ENCODE results near the gene MCM5. TPM values are rescaled to one million over a fixed set of nuclear protein-coding genes. Genes with fewer than 3 reads are reported as not detected.

MCM5 gene
- total RNA-seq, 1 experiment from 2014 or later = 107 TPM

GRCh38 chr22:35425546-35425945 is 25.6 kb downstream of the MCM5 start:
- BruUV-seq (replicated peaks) = no TSS peak
- DNase-seq = no peak
- intact Hi-C loops (cut with micrococcal nuclease; ENCODE audit: unreplicated experiment) = no loop called here
- no peaks in the 10 kb centered on the region for H3K4me1 ChIP-seq
- no peaks in the 10 kb centered on the region for H3K27me3 ChIP-seq (replicated peaks; ENCODE audit: control insufficient read depth, insufficient read depth, low read length)
- Mint-ChIP-seq H3K27ac (ENCODE audit: unreplicated experiment) (no peak overlapping the region), H3K4me3 (ENCODE audit: unreplicated experiment) (no peak overlapping the region), H3K4me1 (ENCODE audit: low read depth, unreplicated experiment) (no peaks in the 10 kb centered on the region), H3K27me3 (ENCODE audit: insufficient read depth, unreplicated experiment) (no peaks in the 10 kb centered on the region), H3K36me3 (ENCODE audit: insufficient read depth, unreplicated experiment) (peaks cover 35% of the 10 kb centered on the region), H3K9me3 (ENCODE audit: unreplicated experiment) (no peaks in the 10 kb centered on the region)
- POLR2A ChIA-PET = no interaction called here
- CTCF ChIA-PET = no interaction called here
- no peaks in the 10 kb centered on the region for H3K9me3 ChIP-seq
- peaks cover 3% of the 10 kb centered on the region for H3K36me3 ChIP-seq (ENCODE audit: control insufficient read depth, insufficient read depth, low read length)
- H3K4me3 ChIP-seq (ENCODE audit: low read depth, low read length) = no peak overlapping the region
- TF ChIP-seq CTCF (IDR thresholded peaks at IDR 0.05; ENCODE audit: insufficient read depth in 1 of 2, low read depth in 1 of 2, low read length in 1 of 2, severe bottlenecking in 1 of 2, unreplicated experiment in 1 of 2) = no peak

DNA sequence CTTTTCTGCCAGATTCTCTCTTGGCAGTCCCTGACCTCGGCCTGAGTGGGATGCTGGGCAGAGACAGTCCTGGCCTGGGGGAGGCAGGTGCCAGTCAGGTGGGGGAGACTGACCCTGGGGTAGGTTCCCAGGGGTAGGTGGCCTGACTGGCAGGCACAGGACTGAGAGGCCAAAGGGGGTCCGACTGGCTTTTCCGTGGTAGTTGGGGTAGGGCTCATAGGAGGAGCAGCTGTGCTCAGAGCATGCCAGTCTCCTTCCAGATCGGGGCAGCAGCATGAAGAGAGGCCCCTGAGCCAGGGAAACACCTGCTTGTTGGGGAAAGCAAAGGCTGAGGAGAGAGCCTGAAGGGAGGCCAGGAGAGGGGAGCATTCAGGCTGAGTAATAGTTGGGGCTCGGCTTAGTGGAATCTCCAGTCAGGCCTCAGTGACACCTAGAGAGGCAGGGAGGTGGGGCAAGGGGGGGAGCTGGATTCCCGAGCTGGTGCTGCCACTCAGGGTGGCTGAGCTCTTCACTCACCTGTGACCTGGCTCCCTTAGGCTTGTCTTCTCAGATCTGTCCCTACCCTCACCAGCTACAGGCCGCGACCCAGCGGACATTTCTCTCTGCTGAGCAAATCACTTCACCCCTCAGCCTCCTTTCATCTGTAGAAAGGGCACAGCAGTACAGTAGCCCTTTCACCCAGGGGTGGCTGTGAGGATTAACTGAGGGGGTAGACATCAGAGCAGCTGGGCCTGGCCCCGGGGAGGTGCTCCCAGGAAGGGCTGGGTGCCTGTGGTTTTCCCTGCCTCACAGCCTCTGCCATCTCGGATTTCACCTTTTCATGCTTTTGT is 26.2 kb downstream of the MCM5 start:
- Mint-ChIP-seq H3K27me3 (ENCODE audit: insufficient read depth, unreplicated experiment) (no peaks in the 10 kb centered on the region), H3K27ac (ENCODE audit: unreplicated experiment) (no peak overlapping the region), H3K36me3 (ENCODE audit: insufficient read depth, unreplicated experiment) (peaks cover 40% of the 10 kb centered on the region), H3K9me3 (ENCODE audit: unreplicated experiment) (no peaks in the 10 kb centered on the region), H3K4me1 (ENCODE audit: low read depth, unreplicated experiment) (no peaks in the 10 kb centered on the region), H3K4me3 (ENCODE audit: unreplicated experiment) (no peak overlapping the region)
- CTCF ChIA-PET = no interaction called here
- POLR2A ChIA-PET = no interaction called here
- H3K27me3 ChIP-seq (replicated peaks; ENCODE audit: control insufficient read depth, insufficient read depth, low read length) = no peaks in the 10 kb centered on the region
- no peaks in the 10 kb centered on the region for H3K4me1 ChIP-seq
- DNase-seq = no peak
- peaks cover 3% of the 10 kb centered on the region for H3K36me3 ChIP-seq (ENCODE audit: control insufficient read depth, insufficient read depth, low read length)
- no peak overlapping the region for H3K4me3 ChIP-seq (ENCODE audit: low read depth, low read length)
- no peak for TF ChIP-seq CTCF (IDR thresholded peaks at IDR 0.05; ENCODE audit: insufficient read depth in 1 of 2, low read depth in 1 of 2, low read length in 1 of 2, severe bottlenecking in 1 of 2, unreplicated experiment in 1 of 2)
- no TSS peak for BruUV-seq (replicated peaks)
- H3K9me3 ChIP-seq = no peaks in the 10 kb centered on the region
- intact Hi-C loops (cut with micrococcal nuclease; ENCODE audit: unreplicated experiment) = no loop called here

GRCh38 chr22:35426801-35427140 is 26.8 kb downstream of the MCM5 start:
- no peak overlapping the region for H3K27ac Mint-ChIP-seq (ENCODE audit: unreplicated experiment)
- H3K4me3 Mint-ChIP-seq (ENCODE audit: unreplicated experiment) = no peak overlapping the region
- no peaks in the 10 kb centered on the region for H3K27me3 Mint-ChIP-seq (ENCODE audit: insufficient read depth, unreplicated experiment)
- Histone ChIP-seq H3K4me1 (no peaks in the 10 kb centered on the region), H3K4me3 (ENCODE audit: low read depth, low read length) (no peak overlapping the region), H3K36me3 (ENCODE audit: control insufficient read depth, insufficient read depth, low read length) (peaks cover 2% of the 10 kb centered on the region), H3K9me3 (no peaks in the 10 kb centered on the region), H3K27me3 (replicated peaks; ENCODE audit: control insufficient read depth, insufficient read depth, low read length) (no peaks in the 10 kb centered on the region)
- DNase-seq = no peak
- CTCF ChIA-PET = no interaction called here
- no peaks in the 10 kb centered on the region for H3K4me1 Mint-ChIP-seq (ENCODE audit: low read depth, unreplicated experiment)
- POLR2A ChIA-PET = no interaction called here
- intact Hi-C loops (cut with micrococcal nuclease; ENCODE audit: unreplicated experiment) = no loop called here
- TF ChIP-seq CTCF (IDR thresholded peaks at IDR 0.05; ENCODE audit: insufficient read depth in 1 of 2, low read depth in 1 of 2, low read length in 1 of 2, severe bottlenecking in 1 of 2, unreplicated experiment in 1 of 2) = no peak
- H3K9me3 Mint-ChIP-seq (ENCODE audit: unreplicated experiment) = no peaks in the 10 kb centered on the region
- BruUV-seq (replicated peaks) = no TSS peak
- peaks cover 45% of the 10 kb centered on the region for H3K36me3 Mint-ChIP-seq (ENCODE audit: insufficient read depth, unreplicated experiment)
